GM12878 (cell line): Measurements from ENCODE around the gene MEI1. TPM values are rescaled to one million over a fixed set of nuclear protein-coding genes. Genes with fewer than 3 reads are reported as not detected.

Source experiments
- ATAC-seq: fragments of 200-7000 bp; cut with Tn5 transposase; 3 replicates; pipeline ENCODE4 v1.9.1; 2020; ENCODE audit warnings: mild to moderate bottlenecking, moderate library complexity
- BruUV-seq: library from RNA; stranded (reverse); fragments of 400-500 nt; replicated peaks from 2 replicates; lab custom pipeline; 2021; lab: Mats Ljungman, UMichigan
- CTCF ChIA-PET: fragments of 300-600 bp; sonication (Branson Sonifier 250); formaldehyde crosslinking; extraction: SDS; loops from one replicate; lab custom pipeline; 2021; ENCODE audit warnings: inconsistent platforms; lab: Yijun Ruan, JAX
- POLR2A ChIA-PET: fragments of 350-600 bp; formaldehyde crosslinking; extraction: SDS; loops from one replicate; lab custom pipeline; 2021; ENCODE audit warnings: inconsistent platforms; lab: Charles Lee
- RAD21 ChIA-PET: fragments of 300-600 bp; sonication (Branson Sonifier 250); formaldehyde crosslinking; loops from one replicate; lab custom pipeline; 2023; ENCODE audit warnings: antibody characterized with exemption; ENCODE audit not compliant: unreplicated experiment; lab: Charles Lee
- SMC1A ChIA-PET: fragments of 300-600 bp; sonication (Branson Sonifier 250); formaldehyde crosslinking; loops from one replicate; lab custom pipeline; 2023; ENCODE audit not compliant: unreplicated experiment, uncharacterized antibody; lab: Charles Lee
- DNase-seq: peaks from one replicate; pipeline ENCODE4 v3.0.0-alpha.2; 2011; ENCODE audit warnings: low read depth, low spot score
- FAIRE-seq: peaks from 3 replicates; lab custom pipeline; 2011; peaks lifted over from hg19 to GRCh38; lab: Jason Lieb, UNC
- H2AFZ ChIP-seq: 2 replicates; pipeline ENCODE4 v1.6.0; 2011; ENCODE audit warnings: low read depth, low read length, control low read depth; ENCODE audit not compliant: control insufficient read depth
- H3K27ac ChIP-seq: 2 replicates; pipeline ENCODE4 v1.5.1; 2011; ENCODE audit warnings: control low read depth; ENCODE audit not compliant: control insufficient read depth, insufficient read depth
- H3K27me3 ChIP-seq, 2 experiments: replicated peaks in 1 of 2; 2 replicates each; pipeline versions ENCODE4 v1.6.0 to v1.6.1; 2011; ENCODE audit warnings: low read length in 1 of 2; ENCODE audit not compliant: control insufficient read depth in 2 of 2, insufficient read depth in 2 of 2
- H3K36me3 ChIP-seq, 2 experiments: 2 replicates each; pipeline ENCODE4 v1.5.1; 2011; ENCODE audit warnings: low read length in 1 of 2; ENCODE audit not compliant: control insufficient read depth in 2 of 2, insufficient read depth in 2 of 2
- H3K4me1 ChIP-seq: 2 replicates; pipeline ENCODE4 v1.6.1; 2011; ENCODE audit warnings: mild to moderate bottlenecking, low read length, moderate library complexity, mixed read lengths; ENCODE audit not compliant: control insufficient read depth, insufficient read depth
- H3K4me2 ChIP-seq: 2 replicates; pipeline ENCODE4 v1.6.0; 2011; ENCODE audit warnings: control low read depth; ENCODE audit not compliant: control insufficient read depth, insufficient read depth
- H3K4me3 ChIP-seq: fragments of 200-600 bp; sonication (generic); 2 replicates; pipeline ENCODE4 v1.5.1; 2016
- H3K79me2 ChIP-seq: 2 replicates; pipeline ENCODE4 v1.6.0; 2011; ENCODE audit warnings: low read length; ENCODE audit not compliant: control insufficient read depth, insufficient read depth
- H3K9ac ChIP-seq: 2 replicates; pipeline ENCODE4 v1.8.0; 2011; ENCODE audit warnings: low read length, control low read depth, mixed read lengths; ENCODE audit not compliant: control insufficient read depth, insufficient read depth
- H3K9me3 ChIP-seq: replicated peaks from 3 replicates; pipeline ENCODE4 v1.5.1; 2011; ENCODE audit warnings: mild to moderate bottlenecking, low read length; ENCODE audit not compliant: control insufficient read depth, insufficient read depth
- H4K20me1 ChIP-seq: 2 replicates; pipeline ENCODE4 v1.6.0; 2011; ENCODE audit not compliant: control insufficient read depth, insufficient read depth
- CBFB ChIP-seq: IDR thresholded peaks from 2 replicates; pipeline ENCODE4 v1.6.1; 2016; ENCODE audit warnings: antibody characterized with exemption, low read depth
- CBX3 ChIP-seq: fragments of 200-600 bp; sonication (generic); IDR thresholded peaks from 2 replicates; pipeline ENCODE4 v1.6.1; 2016; ENCODE audit warnings: low read depth, borderline replicate concordance
- CREM ChIP-seq: IDR thresholded peaks from 2 replicates; pipeline ENCODE4 v1.6.1; 2014; ENCODE audit warnings: antibody characterized with exemption, low read depth
- ETV6 ChIP-seq, 2 experiments: fragments of 450-650 bp in 1 of 2; IDR thresholded peaks in 1 of 2; conservative IDR thresholded peaks in 1 of 2; 2 replicates each; pipeline ENCODE4 v1.6.1; 2014; ENCODE audit warnings: antibody characterized with exemption in 1 of 2, borderline replicate concordance in 1 of 2, low read depth in 1 of 2, mild to moderate bottlenecking in 1 of 2, moderate library complexity in 1 of 2
- FOXK2 ChIP-seq: fragments of 450-650 bp; IDR thresholded peaks from 2 replicates; pipeline ENCODE4 v1.6.1; 2017; ENCODE audit warnings: mild to moderate bottlenecking, moderate library complexity
- MTA2 ChIP-seq: fragments of 450-650 bp; IDR thresholded peaks from 2 replicates; pipeline ENCODE4 v1.6.1; 2016; ENCODE audit warnings: low read depth, mild to moderate bottlenecking, moderate library complexity
- NR2C1 ChIP-seq: fragments of 450-650 bp; IDR thresholded peaks from 2 replicates; pipeline ENCODE4 v1.6.1; 2017; ENCODE audit warnings: antibody characterized with exemption, mild to moderate bottlenecking, moderate library complexity
- RELB ChIP-seq: fragments of 450-650 bp; IDR thresholded peaks from 2 replicates; pipeline ENCODE4 v1.6.1; 2017; ENCODE audit warnings: low read depth, mild to moderate bottlenecking, moderate library complexity
- ZBTB33 ChIP-seq: fragments of 450-650 bp; IDR thresholded peaks from 2 replicates; pipeline ENCODE4 v1.6.1; 2017; ENCODE audit warnings: mild to moderate bottlenecking
- ZBTB4 ChIP-seq: fragments of 450-650 bp; formaldehyde crosslinking; IDR thresholded peaks from 2 replicates; pipeline ENCODE4 v1.4.0; 2022; ENCODE audit warnings: mild to moderate bottlenecking, moderate library complexity
- ZNF24 ChIP-seq: fragments of 450-650 bp; IDR thresholded peaks from 2 replicates; pipeline ENCODE4 v1.6.1; 2017; ENCODE audit warnings: antibody characterized with exemption, mild to moderate bottlenecking
- WGBS: methylation state at CpG from one replicate; pipeline ENCODE4 v1.1.6; 2016; ENCODE audit warnings: low lambda C conversion rate; ENCODE audit not compliant: insufficient replicate concordance, insufficient coverage; ENCODE audit errors: missing lambda C conversion rate; 5-methylcytosine and 5-hydroxymethylcytosine counted together
- in situ Hi-C: fragments of 300-500 bp; cut with MboI; formaldehyde crosslinking; loops from 9 replicates; pipeline ENCODE4 v1.14.3; 2018; ENCODE audit warnings: mixed read lengths
- intact Hi-C: fragments of 100-400 bp; cut with micrococcal nuclease; formaldehyde crosslinking; loops from one replicate; pipeline ENCODE4 v1.14.2; 2022; ENCODE audit not compliant: unreplicated experiment
- polyA plus RNA-seq, 11 experiments: library from polyadenylated mRNA; depleted of rRNA in 4 of 11; unstranded in 6 of 11; stranded (reverse) in 5 of 11; fragments of >200 nt; fragmentation: Nextera tagmentation in 4 of 11; fragmentation: Illumina TruSeq in 1 of 11; extraction: Ambion mirVana in 4 of 11; extraction: Trizol in 1 of 11; gene quantifications; 1 replicate in 1 of 11; 2 replicates in 10 of 11; pipeline versions ENCODE4 v1.2.1 to v1.2.3, GENCODE V29; 2011 to 2016; ENCODE audit warnings: inconsistent platforms in 2 of 11, missing spikeins in 2 of 11, low read depth in 1 of 11
- total RNA-seq, 4 experiments: library from RNA; depleted of rRNA in 3 of 4; stranded (reverse); fragments of >200 nt in 3 of 4; fragmentation: Illumina TruSeq in 1 of 4; extraction: Trizol in 1 of 4; gene quantifications; 2 replicates each; pipeline versions ENCODE4 v1.2.1 to v1.2.3, GENCODE V29; 2013 to 2021

Gene MEI1
- total and polyA plus RNA-seq, 10 of the 15 experiments (the other 5 are each of a cell fraction or from before 2014, with no cell fraction given) = 27.9 to 48.9 (median 35.8) TPM

- intact Hi-C loops = loop anchor here (1.0 to 5.0 kb wide), 2 partner anchors 36 to 120 kb away; no protein-coding TSS in a partner anchor
Observed at GRCh38 chr22:41821471-41822316, 122.4 kb downstream of the MEI1 start.

More at GRCh38 chr22:41821471-41822316, 122.4 kb downstream of the MEI1 start:
- Histone ChIP-seq H3K4me1 (no peaks in the 10 kb centered on the region; the same call in 1 of the 2 replicates), H3K9ac (no peak overlapping the region), H4K20me1 (no peaks in the 10 kb centered on the region), H3K4me2 (no peak overlapping the region), H3K36me3 (peaks cover 12 to 13% of the 10 kb centered on the region in 2 experiments), H3K79me2 (no peaks in the 10 kb centered on the region), H3K27ac (no peak overlapping the region), H2AFZ (no peak overlapping the region)
- ATAC-seq (no peak), DNase-seq (no peak)
- ChIA-PET SMC1A (interaction anchor here (1.3 to 1.8 kb wide), 3 partner anchors 119 to 125 kb away, joined by 3 to 10 read pairs (median 10); no protein-coding TSS in a partner anchor), POLR2A (interaction anchor here (0.5 to 1.5 kb wide), 5 partner anchors 18 to 119 kb away, joined by 3 to 4 read pairs (median 3); no protein-coding TSS in a partner anchor), RAD21 (interaction anchor here (1.1 to 2.9 kb wide), 6 partner anchors 37 to 124 kb away, joined by 3 to 14 read pairs (median 4); no protein-coding TSS in a partner anchor), CTCF (interaction anchor here (0.5 to 3.3 kb wide), 16 partner anchors 11 to 143 kb away, joined by 3 to 22 read pairs (median 4); partner anchors contain the start of genes CCDC134, CENPM, MEI1 and SREBF2)
- no TSS peak for BruUV-seq
- in situ Hi-C loops = no loop called here
- 85% methylated on average over 11 of the region's 12 CpGs for WGBS
- TF ChIP-seq CBX3 (no peak), ZBTB4 (CRISPR knock-in tag) (no peak), ETV6 (conservative IDR thresholded peaks at IDR 0.05 in 1 of 2, IDR thresholded peaks at IDR 0.05 in 1 of 2; ENCODE audit: borderline replicate concordance in 1 of 2, low read depth in 1 of 2) (no peak), ZBTB33 (no peak), MTA2 (no peak), FOXK2 (no peak), RELB (no peak), CBFB (no peak), NR2C1 (no peak), CREM (no peak), ZNF24 (no peak)
- TF ChIP-seq, all 136 proteins: peak for 0
- Histone ChIP-seq H3K4me3 (no peak overlapping the region), H3K27me3 (no peaks in the 10 kb centered on the region), H3K9me3 (no peaks in the 10 kb centered on the region)
- no peak for FAIRE-seq
